Measurements from ENCODE around the gene MILR1.
"Not testable (repeated sequence)": the region's sequence is repeated elsewhere in the genome, so short reads cannot be mapped to it uniquely, and the experiment has no call there.

Gene MILR1

GRCh38 chr17:64460955-64461354 lies 12.0 kb downstream of the MILR1 start:
- Histone ChIP-seq H3K9me3 (no peaks in the 10 kb centered on the region), H3K36me3 (no peaks in the 10 kb centered on the region), H3K4me1 (peaks cover 2% of the 10 kb centered on the region), H3K27me3 (no peaks in the 10 kb centered on the region), H3K4me3 (ENCODE audit: low read depth, low read length) (no peak overlapping the region)
- no peak for DNase-seq
- TF ChIP-seq CTCF (IDR thresholded peaks at IDR 0.05; ENCODE audit: low read depth, low read length) = no peak

GRCh38 chr17:64461788-64462187 lies 12.9 kb downstream of the MILR1 start:
- no peak for TF ChIP-seq CTCF (IDR thresholded peaks at IDR 0.05; ENCODE audit: low read depth, low read length)
- Histone ChIP-seq H3K36me3 (no peaks in the 10 kb centered on the region), H3K4me1 (peaks cover 7% of the 10 kb centered on the region), H3K4me3 (ENCODE audit: low read depth, low read length) (no peak overlapping the region), H3K9me3 (no peaks in the 10 kb centered on the region), H3K27me3 (no peaks in the 10 kb centered on the region)
- no peak for DNase-seq

GRCh38 chr17:64466019-64466735 lies 17.3 kb downstream of the MILR1 start:
- no peaks in the 10 kb centered on the region for H3K27me3 ChIP-seq
- no peaks in the 10 kb centered on the region for H3K9me3 ChIP-seq
- TF ChIP-seq CTCF (IDR thresholded peaks at IDR 0.05; ENCODE audit: low read depth, low read length) = no peak
- DNase-seq = no peak
- H3K4me1 ChIP-seq = peaks cover 7% of the 10 kb centered on the region
- no peaks in the 10 kb centered on the region for H3K36me3 ChIP-seq
- H3K4me3 ChIP-seq (ENCODE audit: low read depth, low read length) = no peak overlapping the region

- H3K4me3 ChIP-seq (ENCODE audit: low read depth, low read length); H3K27me3 ChIP-seq; H3K36me3 ChIP-seq; H3K9me3 ChIP-seq; H3K4me1 ChIP-seq; DNase-seq: not testable (repeated sequence)
Observed at GRCh38 chr17:64466834-64467233, 17.9 kb downstream of the MILR1 start.

- Histone ChIP-seq H3K9me3 (no peaks in the 10 kb centered on the region), H3K4me3 (ENCODE audit: low read depth, low read length) (no peak overlapping the region), H3K27me3 (no peaks in the 10 kb centered on the region), H3K36me3 (no peaks in the 10 kb centered on the region), H3K4me1 (peaks cover 7% of the 10 kb centered on the region)
- no peak for DNase-seq
- TF ChIP-seq CTCF (IDR thresholded peaks at IDR 0.05; ENCODE audit: low read depth, low read length) = no peak
Observed at GRCh38 chr17:64470625-64471024, 21.7 kb downstream of the MILR1 start.

GRCh38 chr17:64471440-64471839 lies 22.5 kb downstream of the MILR1 start:
- no peak for TF ChIP-seq CTCF (IDR thresholded peaks at IDR 0.05; ENCODE audit: low read depth, low read length)
- no peak for DNase-seq
- Histone ChIP-seq H3K36me3 (no peaks in the 10 kb centered on the region), H3K4me3 (ENCODE audit: low read depth, low read length) (no peak overlapping the region), H3K9me3 (no peaks in the 10 kb centered on the region), H3K4me1 (no peaks in the 10 kb centered on the region; the same call in none of the 2 replicates), H3K27me3 (no peaks in the 10 kb centered on the region)

Data from BE2C (cell line).